Measurements from ENCODE around the gene CDKAL1.

CDKAL1 gene

GRCh38 chr6:20652299-20653084, 118.2 kb downstream of the CDKAL1 start:
- H3K4me3 ChIP-seq (ENCODE audit: low read depth, low read length) = no peak overlapping the region
- no peaks in the 10 kb centered on the region for H3K9me3 ChIP-seq (ENCODE audit: control insufficient read depth, low read length)
- H3K9ac ChIP-seq = no peak overlapping the region
- H3K4me1 ChIP-seq = no peaks in the 10 kb centered on the region
- no peak overlapping the region for H3K4me2 ChIP-seq (ENCODE audit: low read length)
- TF ChIP-seq CTCF (IDR thresholded peaks at IDR 0.05) = no peak
- H3K27me3 ChIP-seq (ENCODE audit: control insufficient read depth, insufficient read depth, low read length) = no peaks in the 10 kb centered on the region
- H3K79me2 ChIP-seq = peaks cover 3% of the 10 kb centered on the region
- no peak overlapping the region for H3K27ac ChIP-seq
- H3K36me3 ChIP-seq (ENCODE audit: control insufficient read depth, insufficient read depth, low read length) = no peaks in the 10 kb centered on the region
- H2AFZ ChIP-seq = no peak overlapping the region

- no peak for TF ChIP-seq CTCF (IDR thresholded peaks at IDR 0.05)
- Histone ChIP-seq H3K27me3 (ENCODE audit: control insufficient read depth, insufficient read depth, low read length) (no peaks in the 10 kb centered on the region), H2AFZ (no peak overlapping the region), H3K79me2 (peaks cover 3% of the 10 kb centered on the region), H3K4me3 (ENCODE audit: low read depth, low read length) (no peak overlapping the region), H3K4me1 (no peaks in the 10 kb centered on the region), H3K9ac (no peak overlapping the region), H3K36me3 (ENCODE audit: control insufficient read depth, insufficient read depth, low read length) (no peaks in the 10 kb centered on the region), H3K27ac (no peak overlapping the region), H3K4me2 (ENCODE audit: low read length) (no peak overlapping the region), H3K9me3 (ENCODE audit: control insufficient read depth, low read length) (no peaks in the 10 kb centered on the region)
Measured at GRCh38 chr6:20653085-20653479, 118.8 kb downstream of the CDKAL1 start.

- TF ChIP-seq CTCF (IDR thresholded peaks at IDR 0.05) = no peak
- H3K9me3 ChIP-seq (ENCODE audit: control insufficient read depth, low read length) = no peaks in the 10 kb centered on the region
- no peaks in the 10 kb centered on the region for H3K36me3 ChIP-seq (ENCODE audit: control insufficient read depth, insufficient read depth, low read length)
- peaks cover 3% of the 10 kb centered on the region for H3K79me2 ChIP-seq
- H3K27me3 ChIP-seq (ENCODE audit: control insufficient read depth, insufficient read depth, low read length) = no peaks in the 10 kb centered on the region
- no peak overlapping the region for H3K4me2 ChIP-seq (ENCODE audit: low read length)
- H2AFZ ChIP-seq = no peak overlapping the region
- H3K4me1 ChIP-seq = no peaks in the 10 kb centered on the region
- H3K27ac ChIP-seq = no peak overlapping the region
- H3K9ac ChIP-seq = no peak overlapping the region
- H3K4me3 ChIP-seq (ENCODE audit: low read depth, low read length) = no peak overlapping the region
Measured at GRCh38 chr6:20655317-20655716, 121.1 kb downstream of the CDKAL1 start.

- no peaks in the 10 kb centered on the region for H3K4me1 ChIP-seq
- H3K4me2 ChIP-seq (ENCODE audit: low read length) = no peak overlapping the region
- H3K9me3 ChIP-seq (ENCODE audit: control insufficient read depth, low read length) = no peaks in the 10 kb centered on the region
- H2AFZ ChIP-seq = no peak overlapping the region
- no peak overlapping the region for H3K9ac ChIP-seq
- TF ChIP-seq CTCF (IDR thresholded peaks at IDR 0.05) = no peak
- H3K79me2 ChIP-seq = peaks cover 3% of the 10 kb centered on the region
- no peak overlapping the region for H3K27ac ChIP-seq
- no peak overlapping the region for H3K4me3 ChIP-seq (ENCODE audit: low read depth, low read length)
- no peaks in the 10 kb centered on the region for H3K36me3 ChIP-seq (ENCODE audit: control insufficient read depth, insufficient read depth, low read length)
- no peaks in the 10 kb centered on the region for H3K27me3 ChIP-seq (ENCODE audit: control insufficient read depth, insufficient read depth, low read length)
Measured at GRCh38 chr6:20657274-20657800, 123.1 kb downstream of the CDKAL1 start.

- H3K36me3 ChIP-seq (ENCODE audit: control insufficient read depth, insufficient read depth, low read length) = no peaks in the 10 kb centered on the region
- H3K79me2 ChIP-seq = peaks cover 3% of the 10 kb centered on the region
Measured at GRCh38 chr6:20658053-20658452, 123.8 kb downstream of the CDKAL1 start.

More at GRCh38 chr6:20658053-20658452, 123.8 kb downstream of the CDKAL1 start:
- Histone ChIP-seq H3K4me3 (ENCODE audit: low read depth, low read length) (no peak overlapping the region), H3K9ac (no peak overlapping the region), H3K27ac (no peak overlapping the region), H3K4me1 (no peaks in the 10 kb centered on the region), H3K4me2 (ENCODE audit: low read length) (no peak overlapping the region), H2AFZ (no peak overlapping the region), H3K27me3 (ENCODE audit: control insufficient read depth, insufficient read depth, low read length) (no peaks in the 10 kb centered on the region), H3K9me3 (ENCODE audit: control insufficient read depth, low read length) (no peaks in the 10 kb centered on the region)
- no peak for TF ChIP-seq CTCF (IDR thresholded peaks at IDR 0.05)

Data from parathyroid adenoma (tissue), 2 donors.